ENCODE data around the gene MRPL20. TPM values are rescaled to one million over a fixed set of nuclear protein-coding genes. Genes with fewer than 3 reads are reported as not detected.
A peak's percentile ranks its signal among the peaks of the same experiment; 100 is the strongest.
"Not testable (repeated sequence)": the region's sequence is repeated elsewhere in the genome, so short reads cannot be mapped to it uniquely, and the experiment has no call there.

Gene MRPL20
- total RNA-seq, 4 donors from 2014 or later = 93.6 to 119 (median 109) TPM

GRCh38 chr1:1370771-1371300, 36.3 kb downstream of the MRPL20 start:
- Histone ChIP-seq H3K4me3 (no peak overlapping the region), H3K4me1 (peaks cover 36% of the 10 kb centered on the region), H3K27ac (no peak overlapping the region), H3K36me3 (peaks cover 7% of the 10 kb centered on the region), H3K27me3 (no peaks in the 10 kb centered on the region), H3K9me3 (no peaks in the 10 kb centered on the region)
- 79% methylated on average over 8 of the region's 16 CpGs for WGBS
- TF ChIP-seq CTCF (IDR thresholded peaks at IDR 0.05) = no peak
- no peak for TF ChIP-seq POLR2A (IDR thresholded peaks at IDR 0.05)
- TF ChIP-seq POLR2AphosphoS5 (IDR thresholded peaks at IDR 0.05) = no peak
- TF ChIP-seq EP300 (IDR thresholded peaks at IDR 0.05) = no peak
- DNase-seq (ENCODE audit: low spot score in 2 of 2) = peak in 1 of 2 donors; percentile 63

DNA sequence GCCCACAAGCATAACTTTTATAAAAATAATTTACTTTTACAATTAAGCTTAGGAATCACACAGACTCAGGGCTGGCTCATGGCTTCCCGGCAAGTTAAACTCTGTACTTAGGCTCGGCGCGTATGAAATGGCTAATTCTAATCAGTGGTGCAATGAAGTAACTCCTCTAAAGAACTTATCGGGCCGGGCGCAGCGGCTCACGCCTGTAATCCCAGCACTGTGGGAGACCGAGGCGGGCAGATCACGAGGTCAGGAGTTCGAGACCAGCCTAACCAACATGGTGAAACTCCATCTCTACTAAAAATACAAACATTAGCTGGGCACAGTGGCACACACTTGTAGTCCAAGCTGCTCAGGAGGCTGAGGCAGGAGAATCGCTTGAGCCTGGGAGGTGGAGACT, 37.0 kb downstream of the MRPL20 start:
- not testable (repeated sequence) for H3K27me3 ChIP-seq; H3K27ac ChIP-seq; DNase-seq (ENCODE audit: low spot score in 2 of 2); H3K4me3 ChIP-seq; H3K9me3 ChIP-seq; H3K36me3 ChIP-seq
- 85% methylated on average over 14 of the region's 14 CpGs for WGBS
- peaks cover 33% of the 10 kb centered on the region for H3K4me1 ChIP-seq

- Histone ChIP-seq H3K27me3 (no peaks in the 10 kb centered on the region), H3K9me3 (no peaks in the 10 kb centered on the region), H3K4me3 (no peak overlapping the region), H3K36me3 (no peaks in the 10 kb centered on the region), H3K4me1 (peaks cover 13% of the 10 kb centered on the region), H3K27ac (no peak overlapping the region)
- 90% methylated on average over 5 of the region's 5 CpGs for WGBS
- DNase-seq (ENCODE audit: low spot score in 2 of 2) = no peak
- TF ChIP-seq CTCF (IDR thresholded peaks at IDR 0.05) (no peak), POLR2A (IDR thresholded peaks at IDR 0.05) (no peak), EP300 (IDR thresholded peaks at IDR 0.05) (no peak), POLR2AphosphoS5 (IDR thresholded peaks at IDR 0.05) (no peak)
Observed at GRCh38 chr1:1367315-1367714, 39.8 kb downstream of the MRPL20 start.

DNA sequence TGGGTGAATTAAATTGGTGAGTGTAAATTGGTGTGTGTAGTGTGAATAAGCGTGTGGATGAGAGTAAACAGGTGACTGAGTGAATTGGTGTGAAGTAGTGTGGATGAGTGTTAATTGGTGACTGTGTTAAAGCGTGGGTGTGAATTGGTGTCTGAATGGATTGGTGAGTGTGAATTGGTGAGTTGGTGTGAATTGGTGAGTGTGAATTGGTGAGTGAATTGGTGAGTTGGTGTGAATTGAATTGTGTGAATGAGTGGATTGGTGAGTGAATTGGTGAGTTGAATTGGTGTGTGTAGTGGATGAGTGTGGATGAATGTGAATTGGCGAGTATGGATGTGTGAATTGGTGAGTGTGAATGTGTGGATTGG, 40.4 kb downstream of the MRPL20 start:
- no peak for TF ChIP-seq EP300 (IDR thresholded peaks at IDR 0.05)
- TF ChIP-seq POLR2A (IDR thresholded peaks at IDR 0.05) = no peak
- TF ChIP-seq CTCF (IDR thresholded peaks at IDR 0.05) = no peak
- no peak for TF ChIP-seq POLR2AphosphoS5 (IDR thresholded peaks at IDR 0.05)
- 91% methylated on average over 2 of the region's 3 CpGs for WGBS
- no peak overlapping the region for H3K4me3 ChIP-seq
- no peak overlapping the region for H3K27ac ChIP-seq
- H3K4me1 ChIP-seq = peaks cover 10% of the 10 kb centered on the region
- H3K9me3 ChIP-seq = no peaks in the 10 kb centered on the region
- no peaks in the 10 kb centered on the region for H3K36me3 ChIP-seq
- H3K27me3 ChIP-seq = no peaks in the 10 kb centered on the region
- no peak for DNase-seq (ENCODE audit: low spot score in 2 of 2)

GRCh38 chr1:1365875-1366698, 41.0 kb downstream of the MRPL20 start:
- no peak for DNase-seq (ENCODE audit: low spot score in 2 of 2)
- H3K9me3 ChIP-seq = no peaks in the 10 kb centered on the region
- no peak overlapping the region for H3K4me3 ChIP-seq
- WGBS = 76% methylated on average over 10 of the region's 10 CpGs
- no peak for TF ChIP-seq CTCF (IDR thresholded peaks at IDR 0.05)
- TF ChIP-seq POLR2AphosphoS5 (IDR thresholded peaks at IDR 0.05) = no peak
- no peak for TF ChIP-seq POLR2A (IDR thresholded peaks at IDR 0.05)
- no peak for TF ChIP-seq EP300 (IDR thresholded peaks at IDR 0.05)
- no peaks in the 10 kb centered on the region for H3K36me3 ChIP-seq
- H3K27me3 ChIP-seq = no peaks in the 10 kb centered on the region
- no peak overlapping the region for H3K27ac ChIP-seq
- peaks cover 10% of the 10 kb centered on the region for H3K4me1 ChIP-seq

All from suprapubic skin (tissue), 4 donors.